Testis (tissue), 3 donors: ENCODE data around the gene SETD1A. TPM values are rescaled to one million over a fixed set of nuclear protein-coding genes. Genes with fewer than 3 reads are reported as not detected.
A peak's percentile ranks its signal among the peaks of the same experiment; 100 is the strongest.

Experiments
- DNase-seq: peaks from one replicate; pipeline ENCODE4 v3.0.0-alpha.2; 2019
- H3K27ac ChIP-seq, 2 donors: fragments of 200-600 bp; sonication (generic); one replicate each; pipeline ENCODE4 v1.5.1; 2019
- H3K27me3 ChIP-seq: fragments of 200-600 bp; sonication (generic); one replicate; pipeline ENCODE4 v1.5.1; 2019
- H3K36me3 ChIP-seq: fragments of 200-600 bp; sonication (generic); one replicate; pipeline ENCODE4 v1.5.1; 2017; ENCODE audit warnings: low read depth; ENCODE audit errors: missing control alignments
- H3K4me1 ChIP-seq: fragments of 200-600 bp; sonication (generic); one replicate; pipeline ENCODE4 v1.5.1; 2019
- H3K4me3 ChIP-seq, 2 donors: fragments of 200-600 bp; sonication (generic); one replicate each; pipeline ENCODE4 v1.5.1; 2017 to 2019
- H3K9me3 ChIP-seq: fragments of 200-600 bp; sonication (generic); one replicate; pipeline ENCODE4 v1.5.1; 2017
- CTCF ChIP-seq, 3 experiments: fragments of 450-650 bp in 2 of 3; fragments of 200-600 bp in 1 of 3; sonication (generic) in 1 of 3; IDR thresholded peaks; one replicate each; pipeline ENCODE4 v1.5.1; 2016 to 2019; ENCODE audit warnings: antibody characterized with exemption in 3 of 3, mild to moderate bottlenecking in 2 of 3, moderate library complexity in 1 of 3
- POLR2A ChIP-seq: fragments of 450-650 bp; IDR thresholded peaks from one replicate; pipeline ENCODE4 v1.6.1; 2017; ENCODE audit warnings: antibody characterized with exemption, mild to moderate bottlenecking, moderate library complexity
- WGBS, 2 donors: methylation state at CpG; one replicate each; pipeline ENCODE4 v1.1.5; 2018; 5-methylcytosine and 5-hydroxymethylcytosine counted together
- intact Hi-C: fragments of 100-400 bp; cut with DNase I; formaldehyde crosslinking; loops from one replicate; pipeline ENCODE4 v1.15.1; 2023; ENCODE audit warnings: low total_unique reads
- polyA plus RNA-seq: library from polyadenylated mRNA; stranded (reverse); fragments of 350-450 nt; fragmentation: Illumina TruSeq; extraction: RNeasy Lipid Tissue Mini Kit (QIAGEN cat#74804); gene quantifications from one replicate; pipeline ENCODE4 v1.2.3, GENCODE V29; 2014; ENCODE audit warnings: low read depth, low replicate concordance; ENCODE audit not compliant: insufficient read depth
- total RNA-seq, 2 donors: library from RNA; depleted of rRNA; stranded (reverse); fragments of >200 nt; gene quantifications; one replicate each; pipeline ENCODE4 v1.2.3, GENCODE V29; 2016

SETD1A gene
- total and polyA plus RNA-seq, 3 donors from 2014 or later, result 41.4 to 45.8 (median 45.7) TPM

GRCh38 chr16:30944352-30944751 lies 13.2 kb upstream of the SETD1A start:
- intact Hi-C loops, result no loop called here
- no peak for DNase-seq
- TF ChIP-seq CTCF (IDR thresholded peaks at IDR 0.05) (no peak), POLR2A (no peak)
- Histone ChIP-seq H3K9me3 (no peaks in the 10 kb centered on the region), H3K4me1 (peaks cover 12% of the 10 kb centered on the region), H3K27me3 (no peaks in the 10 kb centered on the region), H3K27ac (no peak overlapping the region), H3K4me3 (no peak overlapping the region), H3K36me3 (no peaks in the 10 kb centered on the region)

- H3K27me3 ChIP-seq, result no peaks in the 10 kb centered on the region
- H3K36me3 ChIP-seq, result no peaks in the 10 kb centered on the region
- peaks cover 23% of the 10 kb centered on the region for H3K4me1 ChIP-seq
- no peak overlapping the region for H3K4me3 ChIP-seq
- TF ChIP-seq POLR2A (no peak), CTCF (IDR thresholded peaks at IDR 0.05) (no peak)
- intact Hi-C loops, result no loop called here
- H3K27ac ChIP-seq, result peak overlapping the region in 1 of 2 donors; percentile 97
- WGBS, 2 donors, result 71 to 83% methylated on average over 28 to 38 of the region's 38 CpGs
- DNase-seq, result no peak
- H3K9me3 ChIP-seq, result no peaks in the 10 kb centered on the region
These were observed 10.6 kb upstream of the SETD1A start for GRCh38 chr16:30946671-30947540.

GRCh38 chr16:30947541-30947858 lies 10.1 kb upstream of the SETD1A start:
- H3K9me3 ChIP-seq, result no peaks in the 10 kb centered on the region
- 37 to 54% methylated on average over 3 of the region's 3 CpGs for WGBS, 2 donors
- no peaks in the 10 kb centered on the region for H3K27me3 ChIP-seq
- intact Hi-C loops, result no loop called here
- H3K36me3 ChIP-seq, result no peaks in the 10 kb centered on the region
- H3K4me3 ChIP-seq, result peak overlapping the region; percentile 90 to 98
- peak overlapping the region; percentile 83 to 97 for H3K27ac ChIP-seq
- no peak for DNase-seq
- peaks cover 22% of the 10 kb centered on the region for H3K4me1 ChIP-seq
- TF ChIP-seq POLR2A (no peak), CTCF (IDR thresholded peaks at IDR 0.05) (no peak)

GRCh38 chr16:30947859-30948666 lies 9.5 kb upstream of the SETD1A start:
- DNase-seq, result peak; percentile 98
- Histone ChIP-seq H3K27ac (peak overlapping the region; percentile 92 to 97), H3K4me3 (peak overlapping the region; percentile 90 to 98), H3K36me3 (no peaks in the 10 kb centered on the region), H3K4me1 (peaks cover 24% of the 10 kb centered on the region), H3K9me3 (no peaks in the 10 kb centered on the region), H3K27me3 (no peaks in the 10 kb centered on the region)
- WGBS, 2 donors, result 15 to 32% methylated on average over 28 to 44 of the region's 44 CpGs
- intact Hi-C loops, result no loop called here
- TF ChIP-seq CTCF (IDR thresholded peaks at IDR 0.05) (no peak), POLR2A (no peak)
